Measurements from ENCODE around the gene GPER1.

GPER1 gene

DNA sequence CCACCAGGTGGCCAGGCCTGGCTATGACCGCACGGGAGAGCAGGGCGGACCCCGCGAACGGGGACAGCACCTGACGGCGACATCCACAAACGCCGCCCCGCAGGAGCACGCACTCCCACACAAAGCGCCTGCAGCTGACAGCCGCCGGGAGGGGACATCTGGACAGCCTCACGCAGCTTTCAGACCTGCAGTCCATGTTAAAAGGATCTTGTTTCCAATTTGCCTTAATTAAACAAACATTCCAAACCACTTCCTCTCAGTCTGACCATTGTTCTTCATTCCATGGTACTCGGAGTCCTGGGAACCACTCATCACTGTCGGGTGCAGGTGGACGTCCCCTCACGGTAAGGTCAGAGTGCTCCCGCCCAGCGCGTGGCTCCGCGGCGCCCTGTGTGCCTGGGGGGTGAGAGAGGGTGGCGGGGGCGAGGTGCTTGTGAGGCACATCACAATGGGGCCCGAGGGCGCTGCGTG is 5.9 kb upstream of the GPER1 start:
- no peak overlapping the region for H3K4me3 ChIP-seq (ENCODE audit: low read length)
- no peak for DNase-seq (ENCODE audit: low read depth, low spot score)

DNA sequence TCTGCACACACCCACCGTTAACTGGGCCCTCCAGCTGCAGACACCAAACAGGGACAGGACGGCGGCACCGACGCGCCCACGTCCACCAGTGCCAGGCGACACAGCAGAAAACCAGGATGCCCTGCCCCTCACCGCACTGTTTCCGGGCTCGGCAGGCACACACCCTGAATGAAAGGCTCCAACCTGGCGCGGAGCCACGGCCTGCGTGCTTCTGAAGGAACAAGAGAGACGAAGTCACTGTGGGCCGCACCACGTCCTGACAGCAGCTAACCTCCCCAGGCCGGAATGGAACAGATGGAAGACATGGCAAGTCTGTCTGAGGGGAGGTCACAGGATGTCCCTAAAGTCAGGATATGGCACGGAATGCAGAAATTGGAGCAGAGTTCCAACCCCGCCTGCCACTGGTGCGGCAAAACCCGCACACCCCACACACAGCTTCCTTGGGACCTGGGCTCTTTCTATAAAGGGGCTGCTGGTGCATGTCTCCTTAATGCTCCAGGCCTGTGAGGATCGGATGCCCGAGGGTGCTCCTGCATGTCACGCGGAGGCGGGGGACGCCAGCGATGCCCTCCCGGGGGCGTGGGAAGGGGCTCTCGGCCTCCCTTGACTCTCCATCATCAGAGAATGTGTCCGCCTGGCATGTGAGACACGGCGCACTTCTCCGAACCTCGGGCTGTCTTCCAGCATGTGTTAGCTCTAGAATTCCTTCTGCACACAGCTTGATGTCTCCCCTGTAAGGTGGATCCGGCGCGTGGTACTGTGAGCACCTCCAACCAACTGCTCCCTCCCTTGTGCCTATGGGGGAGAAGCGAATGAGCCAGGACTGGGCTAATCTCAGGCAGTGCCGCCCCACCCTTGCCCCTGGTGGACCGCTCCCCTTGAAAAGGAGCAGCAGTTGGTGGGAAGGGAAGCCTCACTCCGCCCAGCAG is 3.9 kb upstream of the GPER1 start:
- H3K4me3 ChIP-seq (ENCODE audit: low read length) = no peak overlapping the region
- DNase-seq (ENCODE audit: low read depth, low spot score) = no peak

DNA sequence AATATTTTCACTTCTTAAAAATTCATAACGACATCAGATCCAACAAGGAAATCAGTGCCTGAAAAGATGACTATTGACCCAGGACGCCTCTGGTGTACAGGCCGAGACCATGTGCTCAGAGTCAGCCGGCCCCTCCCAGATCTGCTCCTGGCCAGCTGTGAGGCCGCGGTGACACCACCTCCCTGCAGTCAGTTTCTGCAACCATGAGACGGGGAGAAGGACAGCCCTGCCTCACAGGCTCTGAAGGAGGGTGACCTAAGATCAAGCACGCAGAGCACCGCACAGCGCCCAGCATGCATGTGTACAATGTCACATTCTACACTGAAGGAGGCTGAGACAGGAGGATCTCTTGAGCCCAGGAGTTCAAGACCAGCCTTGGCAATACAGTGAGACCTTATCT is 2.6 kb upstream of the GPER1 start:
- DNase-seq (ENCODE audit: low read depth, low spot score) = no peak
- H3K4me3 ChIP-seq (ENCODE audit: low read length) = no peak overlapping the region

DNA sequence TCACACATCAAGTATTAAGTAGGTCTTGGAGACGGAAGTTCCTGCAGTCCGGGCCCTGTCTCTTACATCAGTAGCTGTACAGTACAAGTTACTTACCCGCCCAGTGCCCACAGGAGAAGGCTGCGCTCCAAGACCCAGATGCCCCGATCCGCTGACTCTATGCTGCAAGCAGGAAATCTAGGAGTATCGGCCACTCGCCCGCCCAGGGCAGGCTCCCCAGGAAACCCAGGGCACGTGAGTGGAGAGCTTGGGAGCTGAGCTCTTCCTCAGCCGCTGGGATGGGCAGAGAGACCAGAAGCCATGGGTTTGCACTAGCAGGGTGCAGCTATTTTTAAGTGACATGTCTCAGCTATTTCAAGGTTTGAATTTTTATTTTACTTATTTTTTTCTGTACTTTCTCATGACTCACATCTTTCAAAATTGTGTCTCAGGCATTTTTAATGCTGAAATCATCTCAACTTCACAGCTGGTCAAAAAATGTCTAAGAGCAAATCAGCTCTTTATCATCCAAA is 1.9 kb upstream of the GPER1 start:
- H3K4me3 ChIP-seq (ENCODE audit: low read length) = no peak overlapping the region
- DNase-seq (ENCODE audit: low read depth, low spot score) = no peak

DNA sequence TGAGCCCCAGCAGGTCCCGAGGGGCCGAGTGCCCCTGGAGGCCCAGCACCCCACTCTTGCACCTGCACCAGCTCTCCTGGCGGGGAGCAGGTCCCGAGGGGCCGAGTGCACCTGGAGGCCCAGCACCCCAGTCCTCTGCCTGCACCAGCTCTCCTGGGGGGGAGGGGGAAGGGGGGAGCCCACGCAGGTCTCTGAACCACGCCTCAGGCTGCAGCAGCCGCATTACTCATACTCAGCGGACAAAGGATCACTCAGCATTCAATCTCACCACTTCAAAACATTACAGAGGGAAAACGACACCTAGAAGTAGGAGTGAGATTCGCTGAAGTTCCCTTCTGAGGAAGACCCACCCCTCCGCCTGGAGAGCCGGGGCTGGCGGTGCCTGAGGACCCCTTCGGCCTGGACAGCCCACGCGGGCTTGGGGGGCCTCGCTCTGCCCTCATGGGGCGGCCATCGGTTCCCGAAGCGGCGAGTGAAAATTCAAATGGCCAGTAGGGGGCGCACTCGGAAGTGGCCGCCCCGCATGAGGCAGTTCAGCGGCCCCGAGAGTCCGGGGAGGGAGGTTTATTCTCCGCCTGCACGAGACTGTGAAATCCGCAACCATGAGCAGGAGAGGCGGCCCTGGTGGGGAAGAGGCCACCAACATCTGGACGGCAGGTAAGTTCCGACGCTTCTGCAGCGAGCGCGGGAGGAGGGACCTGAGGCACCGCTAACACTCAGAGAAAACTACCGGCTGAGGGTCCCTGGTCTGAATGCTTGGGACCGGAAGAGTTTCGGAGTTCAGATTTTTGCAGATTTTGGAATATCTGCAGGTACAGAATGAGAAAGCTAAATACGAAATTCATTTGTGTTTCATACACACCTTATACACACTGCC is 1.1 kb upstream of the GPER1 start:
- DNase-seq (ENCODE audit: low read depth, low spot score) = peak; percentile 31
- H3K4me3 ChIP-seq (ENCODE audit: low read length) = peak overlapping the region; percentile 47

DNA sequence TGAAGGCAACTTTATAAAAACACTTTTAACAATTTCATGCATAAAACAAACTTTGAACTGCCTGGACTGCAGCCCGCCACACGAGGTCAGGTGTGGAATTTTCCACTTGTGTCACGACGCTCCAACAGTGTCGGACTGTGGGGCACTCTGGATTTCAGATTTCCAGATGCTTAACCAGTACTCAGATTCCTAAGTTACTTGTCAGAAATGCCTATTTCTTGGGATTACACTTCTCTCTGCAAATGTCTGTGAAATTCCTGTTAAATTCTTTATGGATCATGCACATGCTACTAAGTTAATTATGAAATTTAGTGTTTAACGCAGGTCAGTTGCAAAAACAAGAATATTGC is 473 bp upstream of the GPER1 start:
- no peak for DNase-seq (ENCODE audit: low read depth, low spot score)
- no peak overlapping the region for H3K4me3 ChIP-seq (ENCODE audit: low read length)

DNA sequence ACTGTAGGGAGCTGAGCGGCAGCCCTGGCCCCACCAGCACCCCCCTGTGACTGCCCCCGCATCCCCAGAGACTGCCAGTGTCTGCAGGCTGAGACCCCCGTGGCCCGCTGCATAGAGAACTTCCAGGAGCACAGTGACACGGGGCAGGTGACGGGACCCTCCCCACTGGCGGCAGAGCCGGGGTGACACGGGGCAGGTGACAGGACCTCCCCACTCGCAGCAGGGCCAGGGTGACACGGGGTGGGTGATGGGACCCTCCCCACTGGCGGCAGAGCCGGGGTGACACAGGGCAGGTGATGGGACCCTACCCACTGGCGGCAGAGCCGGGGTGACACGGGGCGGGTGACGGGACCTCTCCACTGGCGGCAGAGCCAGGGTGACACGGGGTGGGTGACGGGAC is 2.3 kb downstream of the GPER1 start:
- no peak overlapping the region for H3K4me3 ChIP-seq (ENCODE audit: low read length)
- DNase-seq (ENCODE audit: low read depth, low spot score) = no peak

DNA sequence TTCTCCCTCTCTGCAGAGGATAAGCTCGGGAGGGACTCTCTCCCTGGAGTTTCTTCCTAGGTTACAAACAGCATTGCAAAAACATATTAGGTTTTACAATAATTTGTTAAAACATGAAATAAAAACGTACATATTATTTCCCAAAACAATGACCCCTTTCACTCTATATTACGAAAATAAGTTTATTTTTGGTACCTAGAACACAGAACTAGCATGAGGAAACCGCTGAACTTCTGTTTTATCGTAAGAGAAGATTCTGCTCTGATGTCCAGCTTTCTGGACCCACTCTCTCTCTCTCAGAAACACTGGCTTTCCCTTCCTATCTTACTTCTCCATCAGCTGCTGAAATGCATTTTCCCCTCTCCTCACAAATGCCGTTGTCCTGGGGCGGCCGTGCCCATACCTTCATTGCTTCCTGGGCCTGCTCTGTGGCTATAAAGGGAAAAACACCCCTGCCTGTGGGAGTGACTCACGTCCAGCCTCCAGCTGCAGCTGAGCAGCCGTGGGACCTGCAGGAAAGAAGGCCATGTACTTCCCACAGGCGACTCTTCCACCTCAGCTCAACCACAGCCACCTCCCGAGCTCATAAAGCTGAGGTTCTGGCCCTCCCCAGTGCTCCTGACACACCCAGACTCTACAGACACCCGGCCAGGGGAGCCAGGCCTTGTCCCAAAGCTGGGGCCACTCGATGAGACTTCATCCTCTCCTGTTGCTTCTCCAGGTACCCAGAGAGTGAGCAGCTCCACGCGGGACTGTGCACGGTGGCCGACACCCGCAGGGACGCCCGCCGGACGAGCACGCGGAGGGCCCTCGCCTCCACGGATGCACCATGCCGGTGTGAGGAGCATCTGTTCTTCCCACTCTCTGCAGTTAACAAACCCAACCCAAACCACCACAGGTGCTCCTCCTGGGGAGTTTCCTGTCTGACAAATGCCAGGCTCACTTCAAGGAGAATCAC is 3.1 kb downstream of the GPER1 start:
- H3K4me3 ChIP-seq (ENCODE audit: low read length) = no peak overlapping the region
- DNase-seq (ENCODE audit: low read depth, low spot score) = no peak

DNA sequence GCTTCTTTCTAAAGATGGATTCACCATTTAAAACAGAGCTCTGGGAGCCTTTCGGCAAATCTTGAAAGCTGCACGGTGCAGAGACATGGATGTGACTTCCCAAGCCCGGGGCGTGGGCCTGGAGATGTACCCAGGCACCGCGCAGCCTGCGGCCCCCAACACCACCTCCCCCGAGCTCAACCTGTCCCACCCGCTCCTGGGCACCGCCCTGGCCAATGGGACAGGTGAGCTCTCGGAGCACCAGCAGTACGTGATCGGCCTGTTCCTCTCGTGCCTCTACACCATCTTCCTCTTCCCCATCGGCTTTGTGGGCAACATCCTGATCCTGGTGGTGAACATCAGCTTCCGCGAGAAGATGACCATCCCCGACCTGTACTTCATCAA is 3.7 kb downstream of the GPER1 start:
- H3K4me3 ChIP-seq (ENCODE audit: low read length) = no peak overlapping the region
- no peak for DNase-seq (ENCODE audit: low read depth, low spot score)

DNA sequence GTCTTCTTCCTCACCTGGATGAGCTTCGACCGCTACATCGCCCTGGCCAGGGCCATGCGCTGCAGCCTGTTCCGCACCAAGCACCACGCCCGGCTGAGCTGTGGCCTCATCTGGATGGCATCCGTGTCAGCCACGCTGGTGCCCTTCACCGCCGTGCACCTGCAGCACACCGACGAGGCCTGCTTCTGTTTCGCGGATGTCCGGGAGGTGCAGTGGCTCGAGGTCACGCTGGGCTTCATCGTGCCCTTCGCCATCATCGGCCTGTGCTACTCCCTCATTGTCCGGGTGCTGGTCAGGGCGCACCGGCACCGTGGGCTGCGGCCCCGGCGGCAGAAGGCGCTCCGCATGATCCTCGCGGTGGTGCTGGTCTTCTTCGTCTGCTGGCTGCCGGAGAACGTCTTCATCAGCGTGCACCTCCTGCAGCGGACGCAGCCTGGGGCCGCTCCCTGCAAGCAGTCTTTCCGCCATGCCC is 4.3 kb downstream of the GPER1 start:
- no peak overlapping the region for H3K4me3 ChIP-seq (ENCODE audit: low read length)
- DNase-seq (ENCODE audit: low read depth, low spot score) = no peak

DNA sequence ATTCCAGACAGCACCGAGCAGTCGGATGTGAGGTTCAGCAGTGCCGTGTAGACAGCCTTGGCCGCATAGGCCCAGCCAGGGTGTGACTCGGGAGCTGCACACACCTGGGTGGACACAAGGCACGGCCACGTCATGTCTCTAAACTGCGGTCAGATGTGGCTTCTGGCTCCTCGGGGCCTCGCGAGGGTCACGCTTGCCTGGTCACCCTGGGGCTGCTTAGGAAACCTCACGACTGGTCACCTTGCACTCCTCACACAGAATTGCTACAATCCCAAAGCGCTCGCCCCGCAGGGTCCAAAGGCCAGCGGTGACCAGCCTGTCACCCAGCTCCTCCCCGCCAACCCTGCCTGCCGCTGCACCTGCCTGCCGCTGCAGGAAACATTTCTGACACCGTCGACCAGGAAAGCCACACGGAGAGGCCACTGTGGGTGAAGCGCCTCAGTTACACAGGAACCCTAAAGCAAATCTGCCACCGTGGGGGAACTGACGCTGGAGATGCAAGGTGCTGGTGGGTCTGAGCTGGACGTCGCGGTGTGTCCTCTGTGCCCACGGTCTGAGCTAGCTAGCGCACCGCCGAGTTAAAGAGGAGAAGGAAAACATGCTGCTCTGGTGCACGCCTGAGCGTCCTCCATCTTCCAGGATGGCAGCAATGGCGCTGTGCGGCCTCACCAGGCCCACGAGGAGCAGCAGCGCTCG is 5.0 kb downstream of the GPER1 start:
- DNase-seq (ENCODE audit: low read depth, low spot score) = no peak
- no peak overlapping the region for H3K4me3 ChIP-seq (ENCODE audit: low read length)

DNA sequence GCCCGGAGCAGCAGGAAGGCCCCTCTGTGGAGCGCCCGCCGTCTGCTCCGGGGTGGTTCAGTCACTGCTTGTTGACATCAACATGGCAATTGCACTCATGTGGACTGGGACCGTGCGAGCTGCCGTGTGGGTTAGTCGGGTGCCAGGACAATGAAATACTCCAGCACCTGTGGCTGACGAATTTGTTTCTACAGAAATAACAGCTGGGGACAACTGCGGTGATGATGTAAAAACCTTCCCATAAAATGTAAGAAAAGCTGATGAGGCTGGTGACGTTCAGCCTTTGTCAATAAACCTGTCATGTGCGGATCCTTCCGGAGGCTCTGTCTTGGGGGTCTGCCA is 5.6 kb downstream of the GPER1 start:
- no peak overlapping the region for H3K4me3 ChIP-seq (ENCODE audit: low read length)

DNA sequence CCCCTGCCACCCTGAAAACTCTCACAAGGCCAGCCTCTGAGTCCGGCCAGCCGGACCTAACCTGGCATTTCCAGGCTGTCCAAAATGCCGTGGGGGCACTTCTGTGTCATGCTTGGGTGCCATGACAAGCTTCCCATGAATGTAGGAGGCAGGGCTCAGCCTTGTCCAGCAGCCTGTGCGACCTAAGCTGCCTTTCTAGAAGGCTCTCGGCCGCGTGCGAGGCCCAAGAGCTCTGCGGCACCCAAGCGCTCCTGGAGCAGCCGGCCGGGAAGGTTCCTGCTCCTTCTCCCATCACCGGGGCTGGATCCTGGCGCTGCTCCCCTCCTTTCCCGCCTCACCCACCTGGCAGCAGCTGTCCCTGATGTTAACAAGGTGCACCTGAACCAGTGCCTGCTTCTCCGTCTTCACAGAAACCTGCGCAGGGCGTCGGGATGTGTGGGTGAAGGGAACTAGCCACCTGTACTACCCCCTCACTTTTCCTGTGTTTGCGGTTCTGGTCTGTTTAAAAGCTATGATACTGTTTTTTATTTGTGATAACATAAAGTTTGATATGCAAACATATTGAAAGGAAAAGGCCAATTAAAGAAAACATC is 6.1 kb downstream of the GPER1 start:
- no peak for DNase-seq (ENCODE audit: low read depth, low spot score)
- no peak overlapping the region for H3K4me3 ChIP-seq (ENCODE audit: low read length)

More for the DNA sequence above, 5.6 kb downstream of the GPER1 start:
- DNase-seq (ENCODE audit: low read depth, low spot score) = no peak

DNA sequence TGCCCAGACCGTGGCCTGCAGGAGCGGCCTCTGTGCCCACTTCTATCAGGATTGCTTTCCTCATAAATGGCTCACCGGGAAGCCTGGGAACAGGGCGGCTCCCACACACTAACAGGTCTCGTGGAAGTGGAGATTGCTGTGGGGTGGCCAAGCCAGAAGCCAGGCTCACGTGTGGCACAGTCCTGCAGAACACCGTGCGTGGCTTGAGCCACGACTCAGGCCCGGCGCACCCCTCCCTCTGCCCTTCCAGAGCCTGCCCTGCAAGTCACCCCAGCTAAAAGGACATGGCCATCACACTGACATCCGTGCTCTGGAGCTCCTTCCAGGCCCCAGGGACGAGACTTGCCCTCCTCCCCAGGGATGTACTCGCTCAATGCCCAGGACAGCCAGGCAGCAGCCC is 7.0 kb downstream of the GPER1 start:
- H3K4me3 ChIP-seq (ENCODE audit: low read length) = no peak overlapping the region
- no peak for DNase-seq (ENCODE audit: low read depth, low spot score)

DNA sequence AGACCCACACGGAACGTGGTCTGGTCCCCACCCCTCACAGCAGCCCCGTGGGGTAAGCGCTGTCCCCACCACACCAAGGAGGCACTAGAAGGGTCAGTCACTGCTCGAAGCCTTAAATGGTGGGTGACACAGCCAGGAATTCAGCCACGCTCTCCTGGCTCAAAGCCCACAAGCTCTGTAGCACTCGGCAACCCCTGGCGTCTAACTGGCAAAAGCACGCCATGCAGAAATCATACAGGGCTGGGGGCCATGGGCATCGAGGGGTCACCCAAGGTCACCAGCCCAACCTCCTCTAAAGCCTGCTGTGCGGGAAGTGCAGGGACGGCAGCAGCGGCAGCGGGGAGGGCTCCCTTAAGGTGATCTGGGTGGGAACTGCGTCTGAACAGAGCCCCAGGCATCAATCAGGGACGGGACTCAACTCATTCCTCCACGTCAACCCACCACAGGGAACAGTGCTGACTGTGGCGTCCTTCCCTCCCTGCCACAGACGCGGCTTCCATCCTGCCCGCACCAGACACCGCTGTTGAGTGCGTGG is 7.8 kb downstream of the GPER1 start:
- no peak for DNase-seq (ENCODE audit: low read depth, low spot score)
- H3K4me3 ChIP-seq (ENCODE audit: low read length) = no peak overlapping the region

DNA sequence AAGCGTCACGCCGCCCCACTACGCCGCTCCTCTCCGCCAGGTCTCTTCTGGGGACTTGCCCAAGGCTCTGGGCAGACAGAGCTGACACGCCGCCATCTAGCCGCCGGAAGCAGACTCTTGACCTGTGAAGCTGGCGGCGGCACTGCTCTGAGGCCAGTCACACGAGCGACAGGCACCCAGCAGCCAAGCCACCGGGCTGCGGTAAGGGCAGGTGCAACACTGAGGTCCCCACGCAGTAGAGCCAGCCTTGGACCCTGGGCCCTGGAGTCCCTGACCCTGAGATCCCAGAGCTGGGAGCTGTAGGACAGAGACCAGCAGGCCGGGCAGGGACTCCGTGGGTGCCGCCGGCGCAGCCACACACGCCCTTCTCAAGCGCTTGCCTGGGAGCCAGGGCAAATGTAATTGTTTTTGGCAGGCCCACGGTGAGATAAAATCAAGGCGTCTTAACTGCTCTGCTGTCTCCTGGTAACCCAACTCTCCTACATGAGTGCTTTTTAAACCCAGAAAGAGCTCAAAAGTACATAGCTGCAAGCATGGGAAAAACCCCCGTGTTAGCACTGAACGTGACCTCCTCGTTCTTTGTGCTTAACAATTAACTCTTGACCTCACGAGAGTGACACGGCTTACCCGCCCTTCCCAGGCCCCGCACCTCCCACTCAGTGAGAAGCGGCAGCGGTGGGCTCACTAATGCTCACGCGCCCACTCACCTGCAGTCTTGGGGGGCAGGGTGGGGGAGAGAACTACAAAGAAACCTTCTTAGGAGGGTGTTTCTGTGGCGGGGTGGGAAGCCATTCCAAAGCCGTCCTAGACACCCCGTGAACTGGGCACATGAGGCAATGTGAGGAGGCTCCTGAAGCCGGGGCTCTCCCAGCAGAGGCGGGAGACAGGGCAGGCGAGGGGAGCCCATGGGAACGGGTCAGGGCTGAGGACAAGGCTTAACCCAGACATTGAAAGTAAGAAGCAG is 8.5 kb downstream of the GPER1 start:
- H3K4me3 ChIP-seq (ENCODE audit: low read length) = no peak overlapping the region
- DNase-seq (ENCODE audit: low read depth, low spot score) = no peak

DNA sequence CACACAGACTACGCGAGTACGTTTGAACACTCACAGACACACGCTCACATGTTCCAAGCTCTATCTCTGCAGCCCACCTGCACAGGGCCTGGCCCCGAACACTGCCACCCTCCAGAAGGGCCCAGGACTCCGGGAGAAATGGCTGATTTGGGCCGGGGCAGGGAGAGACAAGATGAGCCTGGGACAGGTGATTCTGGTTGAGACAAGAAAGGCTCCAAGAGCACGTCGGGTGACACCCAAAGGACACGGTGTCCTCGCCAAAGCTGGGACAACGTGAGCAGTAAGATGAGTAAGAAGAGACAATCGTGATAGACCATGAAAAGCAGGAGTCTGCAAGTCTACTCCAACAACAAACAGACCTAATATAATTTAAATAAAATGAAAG is 9.2 kb downstream of the GPER1 start:
- no peak for DNase-seq (ENCODE audit: low read depth, low spot score)
- H3K4me3 ChIP-seq (ENCODE audit: low read length) = no peak overlapping the region
